GM18858 (cell line): ENCODE data around the gene TFAP2A.

Source experiments
- ATAC-seq: cut with Tn5 transposase; IDR thresholded peaks from one replicate; pipeline ENCODE4 v1.9.1; 2021; ENCODE audit not compliant: unreplicated experiment

TFAP2A gene

DNA sequence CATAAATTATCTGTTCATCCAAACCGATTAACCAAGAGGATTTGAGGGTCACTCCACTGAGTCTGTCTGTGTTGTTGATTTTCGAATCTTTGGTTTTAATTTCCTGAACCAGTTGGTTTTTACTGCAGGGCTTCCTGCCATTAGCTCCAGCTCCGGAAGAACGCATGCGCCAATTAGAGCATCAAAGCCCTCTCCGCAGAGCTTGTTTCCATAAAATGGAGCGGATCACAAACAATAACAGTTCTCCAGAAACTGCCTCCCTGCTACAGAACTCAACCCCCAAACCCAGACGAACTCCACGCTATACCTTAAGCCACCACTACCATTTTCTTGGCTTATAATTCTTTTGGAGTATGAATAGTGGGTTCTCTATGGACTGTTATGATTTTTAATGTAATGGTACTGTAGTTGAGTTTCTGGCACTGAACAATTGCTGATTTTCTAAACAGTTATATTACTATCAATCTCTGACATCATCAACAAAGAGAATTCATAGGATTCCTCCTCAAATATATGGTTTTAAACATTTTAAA lies 13.8 kb downstream of the TFAP2A start:
- ATAC-seq, result no peak

- ATAC-seq, result no peak
Observed at GRCh38 chr6:10400330-10400729, 14.5 kb downstream of the TFAP2A start.

DNA sequence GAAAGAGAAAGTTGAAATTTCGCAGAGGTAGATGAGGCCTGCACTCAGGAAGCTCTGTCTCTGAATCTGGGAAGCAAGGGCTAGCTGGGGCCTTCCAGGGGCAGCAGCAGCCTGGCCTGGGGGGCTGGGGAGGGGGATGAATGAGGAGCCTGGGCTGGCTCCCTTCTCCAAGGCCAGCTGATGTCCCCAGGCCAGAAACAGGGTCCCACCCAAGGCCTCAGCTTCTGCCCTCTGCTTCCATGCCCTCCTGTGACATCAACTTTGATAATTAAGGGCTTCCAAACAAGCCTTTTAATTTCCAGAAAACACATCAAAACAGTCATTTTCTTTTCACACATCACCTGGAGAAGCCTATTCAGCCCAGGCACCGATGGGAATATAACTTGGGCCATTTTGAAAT lies 15.4 kb downstream of the TFAP2A start:
- ATAC-seq, result no peak

- ATAC-seq, result no peak
Observed at GRCh38 chr6:10398446-10399218, 16.2 kb downstream of the TFAP2A start.

GRCh38 chr6:10397756-10398445 lies 17.0 kb downstream of the TFAP2A start:
- ATAC-seq, result no peak

GRCh38 chr6:10396785-10397184 lies 18.1 kb downstream of the TFAP2A start:
- no peak for ATAC-seq

- ATAC-seq, result no peak
Observed at GRCh38 chr6:10395704-10396546, 18.9 kb downstream of the TFAP2A start.

DNA sequence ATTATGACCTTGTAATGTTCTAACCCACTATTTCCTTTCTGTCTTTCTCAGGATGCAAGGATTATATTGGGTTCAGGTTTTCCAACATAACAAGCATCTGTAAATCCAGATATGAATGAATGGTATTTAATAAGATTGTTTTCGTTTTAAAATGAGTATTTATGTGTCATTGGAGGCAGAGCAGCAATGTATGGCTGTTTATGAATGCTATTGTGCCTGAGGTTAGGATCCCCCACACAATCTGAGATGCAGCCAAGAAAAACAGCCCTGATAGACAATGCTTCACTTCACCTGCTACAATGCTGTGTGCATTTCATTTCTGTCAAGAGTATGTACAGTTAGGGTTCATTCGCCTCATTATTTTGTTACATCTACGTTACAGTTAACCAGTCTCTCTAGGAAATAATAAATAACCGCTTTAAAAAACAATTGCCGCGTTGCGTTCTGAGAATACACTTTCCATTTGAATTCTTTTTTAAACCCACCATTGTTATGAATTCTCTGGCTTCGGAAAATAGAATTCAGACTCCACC lies 19.6 kb downstream of the TFAP2A start:
- ATAC-seq, result no peak

GRCh38 chr6:10393544-10394225 lies 21.2 kb downstream of the TFAP2A start:
- no peak for ATAC-seq

- ATAC-seq, result no peak
Observed at GRCh38 chr6:10391799-10392198, 23.1 kb downstream of the TFAP2A start.

GRCh38 chr6:10391299-10391630 lies 23.6 kb downstream of the TFAP2A start:
- no peak for ATAC-seq

GRCh38 chr6:10390495-10391298 lies 24.2 kb downstream of the TFAP2A start:
- ATAC-seq, result no peak

GRCh38 chr6:10389739-10390494 lies 25.0 kb downstream of the TFAP2A start:
- ATAC-seq, result no peak

- ATAC-seq, result no peak
Observed at GRCh38 chr6:10386756-10387654, 27.9 kb downstream of the TFAP2A start.

- ATAC-seq, result no peak
Observed at GRCh38 chr6:10386220-10386619, 28.7 kb downstream of the TFAP2A start.

- no peak for ATAC-seq
Observed at GRCh38 chr6:10385524-10386132, 29.2 kb downstream of the TFAP2A start.

DNA sequence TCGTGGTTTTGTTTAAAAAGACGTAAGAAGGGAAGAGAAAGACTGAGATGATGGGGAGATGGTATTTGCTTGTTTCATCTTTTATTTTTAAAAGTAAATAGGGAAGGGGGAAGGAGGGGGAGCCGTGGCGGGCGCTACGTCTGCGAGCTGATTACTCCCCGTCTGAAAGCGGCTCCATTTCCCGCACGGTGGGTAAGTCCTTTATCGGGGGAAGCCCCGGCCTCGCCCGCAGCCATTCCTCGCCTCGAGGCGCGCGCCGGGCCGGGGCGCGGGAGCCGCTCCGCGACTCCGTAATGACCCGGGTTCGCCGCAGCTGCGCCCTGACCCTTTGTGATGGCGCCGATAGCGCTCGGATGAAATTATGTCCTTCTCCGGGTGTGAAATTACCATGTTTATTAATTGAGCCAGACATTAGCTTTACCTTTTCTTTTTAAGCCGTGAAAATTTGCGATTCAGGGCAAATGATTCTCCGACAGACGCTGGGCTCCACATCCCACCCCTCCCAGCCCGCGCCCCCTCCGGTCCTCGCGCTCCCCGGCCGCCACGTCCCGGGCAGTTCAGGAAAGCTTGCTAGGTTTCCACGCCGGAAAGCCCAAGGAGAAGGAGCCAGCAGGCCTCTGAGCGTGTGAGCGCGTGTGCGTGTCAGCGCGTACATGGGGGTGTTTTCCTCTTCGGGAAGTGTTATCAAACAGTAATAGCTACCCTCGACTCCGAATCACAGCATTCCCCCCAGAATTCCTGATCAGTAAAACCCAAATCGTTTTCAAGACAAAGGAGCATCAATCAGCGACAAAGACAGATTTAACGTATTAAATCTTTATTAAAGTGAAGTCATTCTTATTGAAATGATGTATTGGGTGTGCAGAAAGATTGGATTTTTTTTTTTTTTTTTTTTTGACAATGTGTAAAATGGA lies 30.0 kb downstream of the TFAP2A start:
- no peak for ATAC-seq
